ENCODE measurements around the gene LALBA.

LALBA gene

DNA sequence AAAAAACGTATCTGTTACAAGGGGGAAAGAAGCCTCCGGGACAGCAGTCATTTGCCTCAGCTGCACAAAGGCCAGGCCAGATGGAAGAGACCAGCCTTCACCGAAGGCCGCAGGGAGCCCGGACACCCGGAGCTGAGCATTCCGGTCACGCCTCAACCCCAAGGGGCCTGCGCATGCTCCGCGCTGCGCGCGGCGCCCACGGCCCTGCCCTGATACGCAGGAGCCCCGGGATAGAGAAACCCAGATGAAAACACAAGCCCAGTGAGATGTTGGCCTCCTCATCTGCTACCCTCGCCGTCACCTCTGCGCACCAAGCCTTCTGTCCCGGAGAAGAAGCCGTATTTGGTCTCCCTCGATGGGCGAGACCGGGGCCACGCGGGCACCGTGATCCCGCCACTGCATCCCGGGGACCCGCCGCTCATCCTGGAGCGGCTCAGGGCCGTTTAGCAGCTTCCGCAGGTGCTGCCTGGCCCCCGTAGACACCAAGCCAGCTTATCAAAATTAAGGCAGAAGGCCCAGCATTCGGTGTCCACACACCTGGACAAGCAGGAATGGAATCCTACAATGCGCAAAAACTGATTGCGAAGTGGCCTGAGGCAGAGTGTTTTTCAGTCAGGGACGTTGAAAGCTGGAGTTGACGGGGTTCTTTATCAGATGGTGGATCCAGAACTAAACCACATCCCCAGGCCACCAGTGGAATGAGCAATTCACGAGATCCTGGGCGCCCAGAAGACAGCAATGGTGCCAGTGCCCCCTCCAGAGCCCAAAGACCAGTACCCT lies 41.8 kb downstream of the LALBA start:
- TF ChIP-seq TAF1 (IDR thresholded peaks at IDR 0.05; ENCODE audit: borderline replicate concordance, insufficient read depth, low read length) (no peak), POLR2AphosphoS5 (IDR thresholded peaks at IDR 0.05; ENCODE audit: low read depth, low read length) (no peak), FOXP2 (optimal IDR thresholded peaks at IDR 0.05; ENCODE audit: borderline replicate concordance, extremely low read depth, extremely low read length, insufficient read depth) (no peak), SIN3A (IDR thresholded peaks at IDR 0.05; ENCODE audit: borderline replicate concordance, insufficient read depth, low read length) (no peak)
- TF ChIP-seq, protein P1, sequence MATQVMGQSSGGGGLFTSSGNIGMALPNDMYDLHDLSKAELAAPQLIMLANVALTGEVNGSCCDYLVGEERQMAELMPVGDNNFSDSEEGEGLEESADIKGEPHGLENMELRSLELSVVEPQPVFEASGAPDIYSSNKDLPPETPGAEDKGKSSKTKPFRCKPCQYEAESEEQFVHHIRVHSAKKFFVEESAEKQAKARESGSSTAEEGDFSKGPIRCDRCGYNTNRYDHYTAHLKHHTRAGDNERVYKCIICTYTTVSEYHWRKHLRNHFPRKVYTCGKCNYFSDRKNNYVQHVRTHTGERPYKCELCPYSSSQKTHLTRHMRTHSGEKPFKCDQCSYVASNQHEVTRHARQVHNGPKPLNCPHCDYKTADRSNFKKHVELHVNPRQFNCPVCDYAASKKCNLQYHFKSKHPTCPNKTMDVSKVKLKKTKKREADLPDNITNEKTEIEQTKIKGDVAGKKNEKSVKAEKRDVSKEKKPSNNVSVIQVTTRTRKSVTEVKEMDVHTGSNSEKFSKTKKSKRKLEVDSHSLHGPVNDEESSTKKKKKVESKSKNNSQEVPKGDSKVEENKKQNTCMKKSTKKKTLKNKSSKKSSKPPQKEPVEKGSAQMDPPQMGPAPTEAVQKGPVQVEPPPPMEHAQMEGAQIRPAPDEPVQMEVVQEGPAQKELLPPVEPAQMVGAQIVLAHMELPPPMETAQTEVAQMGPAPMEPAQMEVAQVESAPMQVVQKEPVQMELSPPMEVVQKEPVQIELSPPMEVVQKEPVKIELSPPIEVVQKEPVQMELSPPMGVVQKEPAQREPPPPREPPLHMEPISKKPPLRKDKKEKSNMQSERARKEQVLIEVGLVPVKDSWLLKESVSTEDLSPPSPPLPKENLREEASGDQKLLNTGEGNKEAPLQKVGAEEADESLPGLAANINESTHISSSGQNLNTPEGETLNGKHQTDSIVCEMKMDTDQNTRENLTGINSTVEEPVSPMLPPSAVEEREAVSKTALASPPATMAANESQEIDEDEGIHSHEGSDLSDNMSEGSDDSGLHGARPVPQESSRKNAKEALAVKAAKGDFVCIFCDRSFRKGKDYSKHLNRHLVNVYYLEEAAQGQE (IDR thresholded peaks at IDR 0.05; ENCODE audit: insufficient read depth in 1 of 2, low read depth in 2 of 2, low read length in 2 of 2) = no peak

DNA sequence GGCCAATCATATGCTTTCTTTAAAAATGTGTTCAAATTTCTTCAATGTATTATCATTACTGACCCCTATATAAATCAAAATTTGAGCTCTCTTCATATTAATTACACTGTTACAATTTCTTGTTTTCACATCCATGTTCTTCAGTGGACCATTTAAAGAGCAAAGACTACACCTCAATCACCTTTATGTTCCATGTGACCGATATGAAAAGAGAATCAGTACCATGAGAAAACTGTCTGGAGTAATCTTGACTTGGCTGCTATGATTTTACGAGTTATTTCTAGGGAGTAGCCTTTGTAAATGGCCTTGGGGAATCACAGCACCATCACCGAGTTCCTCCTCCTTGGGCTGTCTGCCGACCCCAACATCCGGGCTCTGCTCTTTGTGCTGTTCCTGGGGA lies 44.5 kb downstream of the LALBA start, which contains the start of gene OR8S1:
Gene OR8S1, plus strand, starts transcription at position 301 of the 400 bp plus-strand sequence. Its CDS starts 0 bp downstream, at position 301.
- TF ChIP-seq SIN3A (IDR thresholded peaks at IDR 0.05; ENCODE audit: borderline replicate concordance, insufficient read depth, low read length) = no peak
- no peak for TF ChIP-seq POLR2AphosphoS5 (IDR thresholded peaks at IDR 0.05; ENCODE audit: low read depth, low read length)
- TF ChIP-seq TAF1 (IDR thresholded peaks at IDR 0.05; ENCODE audit: borderline replicate concordance, insufficient read depth, low read length) = no peak
- no peak for TF ChIP-seq FOXP2 (optimal IDR thresholded peaks at IDR 0.05; ENCODE audit: borderline replicate concordance, extremely low read depth, extremely low read length, insufficient read depth)
- TF ChIP-seq, protein P1 (IDR thresholded peaks at IDR 0.05; ENCODE audit: insufficient read depth in 1 of 2, low read depth in 2 of 2, low read length in 2 of 2) = no peak

All from PFSK-1 (cell line).